ENCODE measurements around the gene ZNF836. TPM values are rescaled to one million over a fixed set of nuclear protein-coding genes. Genes with fewer than 3 reads are reported as not detected.
A peak's percentile ranks its signal among the peaks of the same experiment; 100 is the strongest.

The ZNF836 gene
- total and polyA plus RNA-seq, 9 of the 15 experiments (the other 6 are each of a cell fraction or from before 2014, with no cell fraction given) = 0.24 to 0.69 (median 0.64) TPM; not detected in 2

DNA sequence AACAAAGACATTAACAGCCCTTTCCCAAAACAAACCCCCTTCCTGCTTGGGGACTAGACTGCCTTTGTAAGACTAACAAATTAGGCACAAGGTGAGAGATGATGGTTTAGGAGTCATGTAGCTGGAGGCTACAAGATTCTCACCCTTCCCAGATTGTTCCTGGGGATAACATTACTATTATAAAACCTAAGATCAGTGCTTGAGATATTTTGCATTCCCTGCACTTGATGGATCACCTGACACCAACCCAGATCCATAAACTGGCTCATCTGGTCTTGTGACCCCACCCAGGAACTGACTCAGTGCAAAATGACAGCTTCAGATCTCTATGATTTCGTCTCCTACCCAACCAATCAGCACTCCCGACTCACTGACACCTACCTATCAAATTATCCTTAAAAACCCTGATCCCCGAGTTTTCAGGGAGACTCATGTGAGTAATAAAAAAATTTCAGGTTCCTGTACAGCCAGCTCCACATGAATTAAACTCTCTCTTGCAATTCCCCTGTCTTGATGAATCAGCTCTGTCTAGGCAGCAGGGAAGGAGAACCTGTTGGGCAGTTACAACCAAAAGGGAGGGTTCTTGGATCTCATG lies 29.3 kb downstream of the ZNF836 start:
- H3K36me3 ChIP-seq (ENCODE audit: control insufficient read depth, insufficient read depth, low read length) = no peaks in the 10 kb centered on the region
- no peaks in the 10 kb centered on the region for H4K20me1 ChIP-seq (replicated peaks; ENCODE audit: control insufficient read depth, insufficient read depth, low read length)
- DNase-seq (ENCODE audit: extremely low read depth in 1 of 4, low spot score in 3 of 4) (peak in 1 of 4 experiments; percentile 2), FAIRE-seq (no peak), ATAC-seq (no peak)
- no peak overlapping the region for H3K27ac ChIP-seq (ENCODE audit: extremely low read depth, low read depth, low read length)
- H3K27me3 ChIP-seq (ENCODE audit: control insufficient read depth in 2 of 2, insufficient read depth in 2 of 2, low read length in 2 of 2) = no peaks in the 10 kb centered on the region
- H3K79me2 ChIP-seq (ENCODE audit: control insufficient read depth, insufficient read depth, low read length) = peaks cover 24% of the 10 kb centered on the region
- BruUV-seq (replicated peaks) = no TSS peak
- ChIA-PET CTCF (ENCODE audit: low intra/inter-chr PET ratio) (no interaction called here), POLR2A (no interaction called here)
- H3K4me2 ChIP-seq (ENCODE audit: insufficient read depth, low read length) = no peak overlapping the region
- TF ChIP-seq, protein P1, sequence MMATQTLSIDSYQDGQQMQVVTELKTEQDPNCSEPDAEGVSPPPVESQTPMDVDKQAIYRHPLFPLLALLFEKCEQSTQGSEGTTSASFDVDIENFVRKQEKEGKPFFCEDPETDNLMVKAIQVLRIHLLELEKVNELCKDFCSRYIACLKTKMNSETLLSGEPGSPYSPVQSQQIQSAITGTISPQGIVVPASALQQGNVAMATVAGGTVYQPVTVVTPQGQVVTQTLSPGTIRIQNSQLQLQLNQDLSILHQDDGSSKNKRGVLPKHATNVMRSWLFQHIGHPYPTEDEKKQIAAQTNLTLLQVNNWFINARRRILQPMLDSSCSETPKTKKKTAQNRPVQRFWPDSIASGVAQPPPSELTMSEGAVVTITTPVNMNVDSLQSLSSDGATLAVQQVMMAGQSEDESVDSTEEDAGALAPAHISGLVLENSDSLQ (IDR thresholded peaks at IDR 0.05) = peak; percentile 43
- TF ChIP-seq FOSL1 (tag; conservative IDR thresholded peaks at IDR 0.05) (peak; percentile 41), EHMT2 (IDR thresholded peaks at IDR 0.05) (no peak)
- 0% methylated on average over 3 of the region's 3 CpGs for WGBS (ENCODE audit: insufficient coverage, low coverage, missing lambda C conversion rate)
- H3K9ac ChIP-seq (ENCODE audit: insufficient read depth in 1 of 2, low read depth in 2 of 2, low read length in 2 of 2) = no peak overlapping the region
- in situ Hi-C loops (cut with MboI) (no loop called here), intact Hi-C loops (cut with micrococcal nuclease) (loop anchor here (5.0 kb wide), 1 partner anchor 45 kb away; no protein-coding TSS in a partner anchor)
- H3K9me1 ChIP-seq (ENCODE audit: control insufficient read depth, insufficient read depth, low read length) = no peaks in the 10 kb centered on the region
- H2AFZ ChIP-seq (ENCODE audit: low read depth, low read length) = no peak overlapping the region
- H3K4me1 ChIP-seq (replicated peaks in 1 of 2; ENCODE audit: control insufficient read depth in 2 of 2, insufficient read depth in 2 of 2, low read length in 2 of 2) = peaks cover 12% of the 10 kb centered on the region in 2 experiments; a peak in 4 of 5 replicates
- H3K9me3 ChIP-seq (replicated peaks; ENCODE audit: control insufficient read depth, insufficient read depth, low read depth, low read length) = peaks cover 4% of the 10 kb centered on the region
- no peak overlapping the region for H3K4me3 ChIP-seq

DNA sequence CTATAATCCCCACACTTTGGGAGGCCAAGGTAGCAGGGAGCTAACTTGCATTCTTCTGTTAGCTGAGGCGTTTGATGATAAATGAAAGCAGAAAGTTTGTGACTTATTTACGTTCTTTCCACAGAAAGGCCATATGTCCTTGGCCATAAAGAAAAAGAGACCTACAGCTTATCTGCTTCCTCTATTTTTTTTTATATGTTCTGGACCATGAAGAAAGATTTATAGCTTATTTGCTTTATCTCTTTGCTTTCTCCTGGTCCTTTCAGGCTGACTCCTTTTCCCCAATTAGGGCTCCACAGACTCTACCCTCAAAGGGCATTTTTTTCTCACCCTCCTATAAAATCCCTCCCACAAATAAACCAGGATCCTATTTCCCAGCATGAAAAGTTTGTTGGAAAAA lies 30.2 kb downstream of the ZNF836 start:
- H3K9me3 ChIP-seq (replicated peaks; ENCODE audit: control insufficient read depth, insufficient read depth, low read depth, low read length) = peaks cover 8% of the 10 kb centered on the region
- H3K4me3 ChIP-seq = no peak overlapping the region
- 14% methylated on average over 2 of the region's 2 CpGs for WGBS (ENCODE audit: insufficient coverage, low coverage, missing lambda C conversion rate)
- DNase-seq (ENCODE audit: extremely low read depth in 1 of 4, low spot score in 3 of 4) (no peak), FAIRE-seq (no peak), ATAC-seq (no peak)
- no peak overlapping the region for H3K4me2 ChIP-seq (ENCODE audit: insufficient read depth, low read length)
- POLR2A ChIA-PET = interaction anchor here (0.7 kb wide), 1 partner anchor 15 kb away, joined by 3 read pairs; no protein-coding TSS in a partner anchor
- no peaks in the 10 kb centered on the region for H4K20me1 ChIP-seq (replicated peaks; ENCODE audit: control insufficient read depth, insufficient read depth, low read length)
- H3K36me3 ChIP-seq (ENCODE audit: control insufficient read depth, insufficient read depth, low read length) = 0 out of 3 replicates have a peak, but pooled peaks cover 4% of the 10 kb centered on the region
- H3K27ac ChIP-seq (ENCODE audit: extremely low read depth, low read depth, low read length) = no peak overlapping the region
- CTCF ChIA-PET (ENCODE audit: low intra/inter-chr PET ratio) = no interaction called here
- peaks cover 12% of the 10 kb centered on the region in 2 experiments; a peak in 4 of 5 replicates for H3K4me1 ChIP-seq (replicated peaks in 1 of 2; ENCODE audit: control insufficient read depth in 2 of 2, insufficient read depth in 2 of 2, low read length in 2 of 2)
- H3K79me2 ChIP-seq (ENCODE audit: control insufficient read depth, insufficient read depth, low read length) = peaks cover 30% of the 10 kb centered on the region
- in situ Hi-C loops (cut with MboI) = no loop called here
- no peak overlapping the region for H3K9ac ChIP-seq (ENCODE audit: insufficient read depth in 1 of 2, low read depth in 2 of 2, low read length in 2 of 2)
- H2AFZ ChIP-seq (ENCODE audit: low read depth, low read length) = no peak overlapping the region
- intact Hi-C loops (cut with micrococcal nuclease) = loop anchor here (5.0 kb wide), 1 partner anchor 46 kb away; no protein-coding TSS in a partner anchor
- TF ChIP-seq WHSC1 (IDR thresholded peaks at IDR 0.05; ENCODE audit: low read length) (no peak), CHD4 (IDR thresholded peaks at IDR 0.05; ENCODE audit: insufficient read depth, insufficient replicate concordance, low read depth, low read length, poor library complexity, severe bottlenecking) (no peak), MEIS2 (IDR thresholded peaks at IDR 0.05; ENCODE audit: partially characterized antibody) (peak; percentile 60), ZNF3 (CRISPR knock-in tag; IDR thresholded peaks at IDR 0.05) (no peak), PURB (CRISPR knock-in tag; IDR thresholded peaks at IDR 0.05; ENCODE audit: low read depth) (no peak)
- TF ChIP-seq, protein P2, sequence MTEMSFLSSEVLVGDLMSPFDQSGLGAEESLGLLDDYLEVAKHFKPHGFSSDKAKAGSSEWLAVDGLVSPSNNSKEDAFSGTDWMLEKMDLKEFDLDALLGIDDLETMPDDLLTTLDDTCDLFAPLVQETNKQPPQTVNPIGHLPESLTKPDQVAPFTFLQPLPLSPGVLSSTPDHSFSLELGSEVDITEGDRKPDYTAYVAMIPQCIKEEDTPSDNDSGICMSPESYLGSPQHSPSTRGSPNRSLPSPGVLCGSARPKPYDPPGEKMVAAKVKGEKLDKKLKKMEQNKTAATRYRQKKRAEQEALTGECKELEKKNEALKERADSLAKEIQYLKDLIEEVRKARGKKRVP (CRISPR knock-in tag; IDR thresholded peaks at IDR 0.05) = no peak
- no TSS peak for BruUV-seq (replicated peaks)
- no peaks in the 10 kb centered on the region for H3K27me3 ChIP-seq (ENCODE audit: control insufficient read depth in 2 of 2, insufficient read depth in 2 of 2, low read length in 2 of 2)
- H3K9me1 ChIP-seq (ENCODE audit: control insufficient read depth, insufficient read depth, low read length) = no peaks in the 10 kb centered on the region

Measured in K562 (cell line).